Measurements from ENCODE around the gene SLC12A6. TPM values are rescaled to one million over a fixed set of nuclear protein-coding genes. Genes with fewer than 3 reads are reported as not detected.
A peak's percentile ranks its signal among the peaks of the same experiment; 100 is the strongest.

SLC12A6 gene
- polyA plus RNA-seq, 3 donors: 18.3 to 30.6 (median 27.6) TPM

DNA sequence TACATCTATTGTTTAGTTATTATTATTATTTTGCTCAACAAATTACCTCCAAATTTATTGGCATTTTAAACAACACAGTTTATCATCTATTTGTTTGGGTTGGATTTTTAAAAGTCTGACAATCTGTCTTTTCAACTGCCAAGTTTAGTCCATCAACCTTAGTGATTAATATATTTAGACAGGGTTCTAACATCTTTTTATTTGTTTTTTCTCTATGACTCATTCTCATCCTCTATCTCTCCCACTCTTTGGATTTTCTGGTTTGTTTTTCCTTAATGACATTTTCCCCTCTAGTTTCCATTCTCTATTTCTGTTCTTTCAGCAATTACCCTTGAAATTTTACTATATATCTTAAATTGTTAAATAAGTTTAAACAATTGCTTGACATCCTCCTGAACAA, 70.8 kb downstream of the SLC12A6 start:
- DNase-seq: no peak

DNA sequence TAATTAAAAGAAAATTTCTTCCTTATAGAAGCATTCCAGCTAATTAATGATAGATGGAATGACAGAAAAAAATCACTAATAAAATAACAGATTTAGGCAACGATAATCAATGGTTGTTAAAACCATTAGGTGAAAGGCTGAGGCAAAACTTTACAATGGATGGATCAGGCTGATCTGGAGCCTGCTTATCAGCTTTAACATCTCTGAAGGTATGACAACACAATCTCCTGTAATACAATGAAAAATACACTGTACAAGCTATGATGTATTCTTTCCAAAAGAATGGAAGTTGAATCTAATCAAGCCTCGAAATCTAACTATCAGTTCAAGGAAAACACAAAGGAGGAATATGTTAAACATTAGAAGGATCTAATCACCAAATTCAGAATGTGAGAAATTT, 73.5 kb downstream of the SLC12A6 start:
- no peak for DNase-seq

DNA sequence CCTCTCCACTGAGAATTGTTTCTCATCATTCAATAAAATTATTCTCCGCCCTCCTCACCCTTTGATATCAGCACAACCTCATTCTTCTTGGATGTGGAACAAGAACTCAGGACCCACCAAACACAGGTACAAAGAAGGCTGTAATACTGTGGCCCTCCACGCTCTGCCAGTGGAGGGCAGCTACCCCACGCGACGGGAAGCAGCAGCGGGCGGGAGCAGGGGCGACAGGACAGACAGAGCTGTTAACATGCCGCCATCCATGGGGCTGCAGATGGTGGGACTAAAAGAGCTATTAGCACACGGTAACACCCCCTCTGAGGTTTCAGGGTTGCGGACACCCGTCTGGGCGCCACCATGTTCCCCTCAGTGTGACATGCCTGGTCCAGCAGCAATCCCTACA, 75.2 kb downstream of the SLC12A6 start:
- DNase-seq: no peak

DNA sequence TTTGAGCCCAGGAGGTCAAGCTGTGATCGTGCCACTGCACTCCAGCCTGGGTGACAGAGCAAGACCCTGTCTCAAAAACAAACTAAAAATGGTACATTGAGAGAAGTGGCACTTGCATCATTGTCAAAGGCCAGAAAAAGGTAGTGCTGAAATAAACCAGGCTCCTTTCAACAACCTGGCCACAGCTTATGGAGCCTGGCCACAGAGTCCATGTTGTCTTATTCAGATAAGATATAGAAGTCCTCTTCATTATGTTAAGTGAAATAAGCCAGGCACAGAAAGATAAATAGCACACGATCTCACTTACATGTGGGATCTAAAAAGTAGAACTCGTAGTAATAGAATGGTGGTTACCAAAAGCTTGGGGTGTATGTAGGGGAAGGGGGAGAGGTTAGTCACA, 78.0 kb downstream of the SLC12A6 start:
- no peak for DNase-seq

DNA sequence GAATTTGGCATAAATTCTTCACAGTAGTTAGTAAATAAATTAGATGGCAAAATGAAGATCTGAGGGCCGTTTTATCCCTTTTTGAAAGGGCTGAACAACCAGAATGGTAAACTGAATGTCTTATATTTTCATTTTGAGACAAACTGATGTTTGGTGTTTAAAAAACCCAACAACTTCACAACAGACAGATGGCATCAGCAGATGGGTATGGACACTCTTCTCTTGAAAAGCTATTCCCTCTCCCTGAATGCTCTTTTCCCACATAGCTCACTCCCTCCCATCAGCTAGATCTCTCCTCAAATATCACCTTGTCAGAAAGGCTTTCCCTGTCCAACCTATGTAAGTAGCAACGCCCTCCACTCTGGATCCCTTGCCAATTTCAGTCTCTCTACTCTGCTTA, 79.4 kb downstream of the SLC12A6 start:
- DNase-seq: no peak

DNA sequence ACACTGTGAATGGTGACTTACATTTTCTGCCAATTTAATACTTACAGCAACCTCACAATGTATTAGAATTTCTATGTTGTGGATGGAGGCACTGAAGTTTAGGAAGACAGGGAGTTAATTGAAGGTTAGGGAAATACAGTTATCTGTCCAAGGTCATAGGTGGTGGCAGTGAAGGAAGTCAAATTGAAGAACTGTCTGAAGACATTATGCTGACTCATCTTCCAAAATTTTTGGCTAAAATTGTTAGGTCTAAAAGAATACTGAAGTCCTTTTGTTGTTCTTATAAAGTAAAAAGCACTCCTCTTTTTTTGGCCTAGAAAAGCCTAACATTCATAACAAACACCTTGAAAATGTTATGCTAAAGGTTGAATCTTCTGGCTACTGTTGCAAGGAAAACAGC, 85.0 kb downstream of the SLC12A6 start:
- no peak for DNase-seq

DNA sequence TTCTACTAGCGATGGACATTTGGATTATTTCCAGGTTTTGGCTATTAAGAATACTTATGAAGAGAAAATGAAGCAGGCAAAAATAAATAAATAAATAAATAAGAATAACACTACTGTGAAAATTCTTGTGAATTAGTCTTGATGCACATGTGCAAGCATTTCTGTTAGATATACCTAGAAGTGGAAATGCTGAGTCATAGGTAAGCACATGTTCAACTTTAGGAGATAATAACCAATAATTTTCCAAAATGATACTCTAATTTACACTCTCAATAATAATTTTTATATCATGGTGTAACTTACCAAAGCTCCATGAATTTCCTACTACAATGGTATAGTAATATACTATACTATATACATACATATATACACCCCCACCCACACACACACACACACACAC, 89.4 kb downstream of the SLC12A6 start:
- DNase-seq: no peak

DNA sequence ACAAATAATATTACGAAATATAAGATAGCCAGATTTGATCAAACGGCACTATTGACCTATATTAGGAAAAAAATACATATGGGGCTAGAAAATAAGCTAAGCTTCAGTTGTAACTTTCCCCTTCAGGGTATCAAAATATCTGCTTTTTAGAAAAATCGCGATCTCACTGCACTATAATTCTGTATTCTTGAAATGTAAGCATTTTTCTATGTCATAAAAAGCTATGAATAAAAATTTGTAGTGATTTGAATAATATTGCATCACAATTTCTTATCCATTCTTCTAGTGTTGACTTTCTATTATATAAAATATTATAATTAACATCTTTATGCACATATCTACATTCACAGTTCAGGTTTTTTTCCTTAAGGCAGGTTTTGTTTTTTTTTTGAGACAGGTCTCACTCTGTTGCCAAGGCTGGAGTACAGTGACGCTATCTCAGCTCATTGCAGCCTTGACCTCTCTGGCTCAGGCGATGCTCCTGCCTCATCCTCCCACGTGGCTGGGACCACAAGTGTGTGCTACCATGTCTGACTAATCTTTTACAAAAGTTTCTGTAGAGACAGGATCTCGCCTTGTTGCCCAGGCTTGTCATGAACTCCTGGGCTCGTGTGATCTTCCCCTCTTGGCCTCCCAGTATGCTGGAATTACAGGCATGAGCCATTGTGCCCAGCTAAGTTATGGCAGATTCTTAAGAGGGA, 91.2 kb downstream of the SLC12A6 start:
- no peak for DNase-seq

DNA sequence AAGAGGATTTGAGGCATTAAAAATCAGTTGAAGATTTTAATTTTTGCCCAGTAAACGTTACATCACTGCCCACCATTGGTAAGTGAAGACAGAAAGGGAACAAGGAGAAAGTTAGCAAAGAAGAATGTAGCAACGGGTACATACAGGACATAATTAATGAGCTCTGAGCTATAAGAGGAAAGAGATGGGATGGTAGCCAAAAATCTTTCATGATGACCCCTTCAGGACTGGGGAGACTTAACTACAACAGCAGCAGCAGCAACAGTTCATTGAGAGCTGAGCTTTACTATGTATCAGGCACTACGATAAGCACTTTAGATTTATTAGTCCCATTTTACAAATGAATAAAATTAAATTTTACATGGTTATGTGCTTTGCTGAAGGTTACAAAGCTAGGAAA, 94.4 kb downstream of the SLC12A6 start:
- no peak for DNase-seq

DNA sequence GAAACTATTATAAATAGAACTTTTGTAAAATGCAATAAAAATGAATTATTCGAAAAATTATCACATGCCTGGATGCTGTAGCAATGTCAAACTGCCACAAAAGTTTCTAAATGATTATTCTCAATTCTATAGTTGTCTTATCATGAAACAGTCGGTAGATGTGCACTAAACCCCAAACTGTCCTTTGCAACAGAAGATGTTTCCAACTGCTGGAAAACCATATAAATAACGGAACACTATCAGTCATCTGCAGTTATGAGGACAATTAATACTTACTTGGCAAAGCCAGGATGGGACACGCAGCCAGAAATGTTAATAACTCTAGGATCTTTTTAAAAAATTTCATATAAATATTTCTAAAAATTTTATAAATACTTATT, 95.3 kb downstream of the SLC12A6 start:
- no peak for DNase-seq

DNA sequence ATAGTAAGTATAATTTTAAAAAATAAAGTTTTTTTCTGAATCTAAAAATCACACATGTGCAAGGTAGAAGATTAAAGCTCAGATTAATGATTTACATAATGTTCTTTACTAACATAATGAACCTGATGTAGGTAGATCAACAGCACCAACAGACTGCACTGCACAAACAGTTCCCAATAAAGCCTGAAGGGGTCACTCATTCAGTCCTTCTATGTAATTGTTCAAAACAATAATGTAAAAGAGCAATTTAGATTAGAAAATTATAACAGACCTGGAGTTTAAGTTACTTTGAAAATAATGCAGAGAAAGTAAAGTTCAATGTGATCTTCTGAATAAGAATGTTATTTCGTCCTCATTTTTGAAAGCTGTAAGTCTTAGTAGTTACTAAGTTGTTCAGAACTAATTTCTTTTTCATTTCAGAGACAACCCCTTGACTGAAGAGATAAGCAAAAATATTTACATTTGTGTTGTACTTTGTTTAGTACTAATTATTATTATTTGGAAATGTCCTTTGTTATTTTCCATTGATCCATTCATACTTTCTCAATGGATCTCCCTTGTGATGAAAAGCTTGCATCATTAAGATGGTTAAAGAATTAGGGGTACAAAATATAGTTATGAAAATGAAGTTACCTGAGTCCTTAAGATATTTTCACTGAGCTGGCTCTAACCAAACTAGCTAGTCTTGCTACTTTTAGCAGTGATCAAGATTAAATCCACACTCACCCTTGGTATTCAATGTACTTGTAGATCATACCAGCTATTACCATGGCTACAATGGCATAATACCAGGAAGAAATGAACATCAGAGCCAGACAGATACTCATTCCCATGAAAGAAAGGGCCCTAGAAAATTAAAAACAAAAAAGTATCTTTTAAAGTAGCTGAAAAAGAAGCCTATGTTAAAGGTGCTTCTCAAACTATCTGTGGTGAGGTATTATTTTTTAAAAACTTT, 95.9 kb downstream of the SLC12A6 start:
- no peak for DNase-seq

DNA sequence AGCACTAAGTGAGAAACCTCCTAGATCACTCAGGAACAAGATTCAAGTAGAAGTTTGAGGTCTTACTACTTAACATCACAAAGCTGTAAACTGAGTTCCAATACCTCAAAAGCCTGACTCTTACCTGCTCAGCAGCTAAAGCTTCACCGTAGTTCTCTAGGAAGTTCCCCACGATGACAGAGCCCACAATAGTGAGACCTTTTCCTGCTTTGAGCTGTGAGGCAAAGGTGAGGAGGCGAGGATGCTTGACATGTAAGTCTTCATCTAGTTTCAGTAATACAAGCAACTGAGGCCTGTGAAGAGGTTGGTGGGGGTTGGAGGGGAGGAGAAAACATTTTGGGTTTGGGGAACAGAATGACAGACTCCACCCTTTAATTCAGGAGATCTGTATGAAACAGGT, 97.0 kb downstream of the SLC12A6 start:
- DNase-seq: no peak

DNA sequence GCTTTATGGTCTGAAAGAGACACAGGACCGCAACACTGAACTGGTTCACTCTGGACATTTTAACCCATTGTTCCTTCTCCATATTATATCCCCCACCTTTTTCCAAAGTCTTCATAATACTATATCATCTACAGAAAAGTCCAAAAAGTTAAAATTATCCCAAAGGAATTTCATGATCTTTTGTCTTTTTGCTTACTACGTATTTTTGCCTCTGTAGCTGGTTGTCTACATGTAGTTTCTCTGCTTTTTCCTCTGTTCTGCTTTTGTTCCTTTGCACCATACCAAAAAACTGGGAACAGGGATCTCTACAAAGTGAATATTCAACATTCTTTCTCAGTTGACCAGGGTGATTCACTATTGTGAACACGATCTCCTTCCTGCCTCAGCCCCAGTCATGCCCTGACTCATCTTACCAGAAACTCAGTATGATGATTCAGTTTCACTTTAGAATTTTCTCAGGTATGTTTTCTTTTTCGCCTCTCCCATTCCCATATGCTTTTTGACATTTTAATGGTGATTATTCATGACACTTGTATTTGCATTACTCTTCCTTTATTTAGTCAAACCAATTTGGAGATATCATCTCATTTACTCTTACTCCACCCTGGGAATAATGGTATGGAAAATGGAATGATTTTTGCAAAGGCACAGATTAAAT, 98.3 kb downstream of the SLC12A6 start:
- no peak for DNase-seq

DNA sequence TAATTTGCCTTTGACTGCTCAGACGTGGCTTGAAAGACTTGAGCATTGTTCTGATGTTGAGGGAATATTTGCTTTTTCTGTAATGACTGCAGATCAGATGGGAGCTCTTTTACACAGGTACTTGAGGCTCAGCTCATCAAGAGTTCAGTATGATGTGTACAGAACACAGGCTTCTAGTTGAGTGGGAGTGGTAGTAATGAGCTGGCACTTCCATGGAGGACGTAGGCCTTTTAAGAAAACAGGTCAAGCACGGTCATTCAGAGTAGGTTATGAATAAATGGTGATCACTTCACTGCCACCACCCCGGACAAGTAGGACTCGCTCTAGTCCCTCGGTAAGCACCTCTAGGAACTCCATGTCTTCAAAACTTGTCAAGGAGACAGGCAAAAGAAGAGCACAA, 104.0 kb downstream of the SLC12A6 start:
- DNase-seq: no peak

DNA sequence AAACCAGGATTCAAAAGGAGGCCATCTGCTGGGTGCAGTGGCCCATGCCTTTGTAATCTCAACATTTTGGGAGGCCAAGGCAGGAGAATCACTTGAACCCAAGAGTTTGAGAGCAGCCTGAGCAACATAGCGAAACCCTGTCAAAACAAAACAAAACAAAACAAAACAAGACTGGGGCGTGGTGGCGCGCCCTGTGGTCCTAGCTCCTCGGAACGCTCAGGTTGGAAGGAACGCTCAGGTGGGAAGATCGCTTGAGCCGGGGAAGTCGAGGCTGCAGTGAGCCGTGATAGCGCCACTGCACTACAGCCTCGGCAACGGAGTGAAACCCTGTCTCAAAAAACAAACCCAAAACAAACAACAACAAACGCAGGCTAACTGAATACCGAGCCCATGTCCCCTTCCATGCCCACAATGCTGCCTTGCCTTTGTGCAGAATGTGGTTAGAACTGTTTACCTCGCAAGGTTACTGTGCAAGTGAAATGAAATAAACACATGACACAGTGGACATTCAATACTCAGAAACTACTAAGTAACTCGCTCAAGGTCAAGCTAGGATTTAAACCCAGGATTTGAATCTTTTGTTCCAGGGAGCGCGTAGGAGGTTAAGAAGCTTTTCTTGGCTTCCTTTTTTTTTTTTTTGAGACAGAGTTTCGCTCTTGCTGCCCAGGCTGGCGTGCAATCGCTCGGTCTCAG, 113.5 kb downstream of the SLC12A6 start:
- DNase-seq: no peak

DNA sequence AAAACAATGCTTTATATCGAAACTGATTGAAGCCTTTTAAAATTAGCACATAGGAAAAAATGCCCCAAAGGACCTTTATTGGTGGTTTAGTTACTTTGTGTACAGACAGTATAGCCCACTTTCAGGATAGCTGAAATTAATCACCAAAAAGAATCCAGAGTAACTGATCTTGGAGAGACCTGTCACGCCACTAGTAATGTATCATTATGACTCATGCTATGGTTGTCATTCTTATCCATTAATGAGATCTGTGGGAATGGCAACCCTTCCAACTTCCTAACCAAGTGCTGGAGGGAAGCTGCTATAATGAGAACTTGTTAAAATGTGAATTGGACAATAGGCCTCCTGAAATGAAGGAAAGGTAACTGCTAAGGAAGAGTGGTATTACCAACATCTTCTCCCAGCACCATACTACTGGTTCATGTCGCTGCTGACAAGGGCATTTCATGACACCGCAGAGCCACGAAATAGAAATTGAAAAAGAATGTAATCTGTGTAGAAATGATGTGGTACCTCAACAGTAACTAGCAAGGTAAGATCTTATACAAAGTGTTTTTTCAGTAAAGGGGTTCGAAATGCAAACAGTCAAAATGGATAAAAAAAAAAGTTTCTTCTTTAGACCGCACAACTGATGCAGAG, 119.9 kb downstream of the SLC12A6 start:
- DNase-seq: no peak

DNA sequence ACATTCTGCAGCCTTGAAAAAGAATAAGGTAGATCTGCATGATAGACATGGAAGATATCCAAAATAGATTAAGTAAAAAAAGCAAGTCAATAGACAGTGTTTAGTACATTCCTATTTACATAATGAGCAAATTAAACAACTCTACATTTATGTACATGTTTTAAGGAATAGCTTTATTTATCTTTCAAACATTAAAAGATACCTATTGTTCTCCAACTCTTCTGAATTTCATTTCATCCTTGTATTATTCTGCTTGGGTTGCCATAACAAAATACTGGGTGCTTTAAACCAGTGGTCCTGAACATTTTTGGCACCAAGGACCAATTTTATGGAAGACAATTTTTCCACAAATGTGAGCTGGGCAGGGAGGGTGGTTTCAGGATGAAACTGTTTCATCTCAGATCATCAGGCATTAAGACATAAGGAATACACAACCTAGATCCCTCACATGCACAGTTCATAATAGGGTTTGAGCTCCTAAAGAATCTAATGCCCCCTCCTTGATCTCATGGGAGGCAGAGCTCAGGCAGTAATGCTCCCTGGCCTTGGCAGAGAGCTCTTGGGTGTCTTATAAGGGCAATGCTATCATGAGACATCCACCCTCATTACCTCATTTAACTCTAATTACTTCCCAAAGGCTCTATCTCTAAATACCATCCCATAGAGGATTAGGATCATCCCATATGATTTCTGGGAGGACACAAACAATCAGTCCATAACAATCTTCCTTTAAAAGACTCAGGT, 120.9 kb downstream of the SLC12A6 start:
- DNase-seq: no peak

DNA sequence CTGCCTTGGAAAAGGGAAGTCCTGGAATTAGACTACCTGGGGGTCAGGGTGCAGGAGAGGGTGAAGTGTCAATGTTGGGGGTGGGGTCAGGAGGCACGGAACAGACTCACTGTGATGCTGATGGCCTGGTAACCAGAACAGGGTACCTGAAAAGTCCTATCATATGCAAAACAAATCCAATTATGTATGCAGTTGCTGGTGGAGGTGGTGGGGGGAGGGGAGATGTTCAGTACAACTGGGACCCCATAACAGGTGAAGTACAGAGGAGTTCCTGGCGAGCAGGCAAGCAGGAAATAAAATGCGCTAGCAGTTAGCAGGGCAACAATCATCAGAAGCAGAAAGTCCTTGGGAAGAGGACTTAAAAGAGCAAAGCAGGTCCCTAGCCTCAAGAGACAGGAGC, 123.4 kb downstream of the SLC12A6 start:
- DNase-seq: no peak

DNA sequence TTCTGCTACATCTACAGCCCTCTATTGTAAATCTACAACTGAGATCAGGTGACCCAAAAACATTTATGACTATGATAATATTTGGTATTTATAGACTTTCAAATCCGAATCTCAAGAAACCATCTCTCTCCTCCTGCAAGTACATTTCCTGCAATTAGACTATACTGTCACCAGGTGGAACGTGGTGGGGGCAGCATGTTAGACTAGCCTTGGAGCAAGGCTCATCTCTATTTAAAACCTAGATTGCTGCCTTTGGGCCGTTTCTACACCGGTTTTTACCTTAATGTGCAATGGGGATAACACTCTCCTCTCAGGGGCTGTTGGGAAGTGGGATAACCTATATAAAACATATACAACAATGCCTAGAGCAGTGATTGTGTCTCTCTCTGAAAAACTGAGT, 123.9 kb downstream of the SLC12A6 start:
- DNase-seq: no peak

DNA sequence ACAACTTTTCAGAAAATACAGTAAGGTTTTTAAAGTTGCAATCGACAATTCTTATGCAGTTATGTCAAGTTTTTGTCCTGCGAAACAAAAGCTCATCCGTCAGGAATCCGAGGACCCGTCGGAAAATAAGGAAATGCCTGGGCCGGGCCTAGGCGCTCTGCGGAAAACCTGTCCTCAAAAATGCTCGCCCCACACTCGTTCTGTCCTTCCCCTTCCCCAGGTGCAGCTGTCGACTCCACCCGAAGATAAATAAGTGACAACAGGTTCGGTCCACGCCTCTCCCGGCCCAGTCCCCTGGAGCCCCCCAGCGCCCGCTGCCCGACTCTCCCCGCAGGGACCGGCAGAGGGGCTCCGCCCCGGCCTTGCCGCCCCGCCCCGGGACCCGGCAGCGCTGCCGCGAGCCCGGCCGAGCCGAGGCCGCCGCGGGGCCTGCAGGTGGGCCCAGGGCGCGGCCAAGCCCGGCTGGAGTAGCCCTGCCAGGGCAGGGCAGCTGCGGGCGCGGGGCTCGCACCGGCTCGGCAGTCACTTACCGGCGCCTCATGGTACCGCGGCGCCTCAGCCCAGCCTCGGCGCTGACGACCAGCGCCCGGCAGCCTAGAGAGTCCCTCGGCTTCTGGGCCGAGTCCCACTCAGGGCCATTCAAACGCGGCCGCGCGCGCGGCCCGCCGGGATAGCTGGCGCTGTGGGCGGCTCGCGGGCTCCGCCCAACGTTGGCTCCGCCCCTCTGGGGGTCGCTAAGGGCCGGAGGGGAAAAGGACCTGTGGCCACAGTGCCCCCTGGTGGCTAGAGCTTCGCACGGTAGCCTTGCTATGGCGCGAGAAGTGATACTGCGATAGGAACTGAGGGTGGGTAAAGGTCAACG, 127.9 kb downstream of the SLC12A6 start, which contains the start of gene KATNBL1:
TSS of gene KATNBL1 (minus strand) at position 676 of the 862 bp plus-strand sequence. CDS start 46,420 bp downstream, outside the sequence.
- DNase-seq: peak; percentile 93

Measured in renal pelvis (tissue), 4 donors.